A673 (cell line): ENCODE results near the gene CHRNA4. TPM values are rescaled to one million over a fixed set of nuclear protein-coding genes. Genes with fewer than 3 reads are reported as not detected.

Experiments used
- BruUV-seq: library from RNA; stranded (reverse); fragments of 400-500 nt; replicated peaks from 2 replicates; lab custom pipeline; 2021; lab: Mats Ljungman, UMichigan
- CTCF ChIA-PET: fragments of 300-600 bp; sonication (Branson Sonifier 250); formaldehyde crosslinking; loops from one replicate; lab custom pipeline; 2022; ENCODE audit warnings: antibody characterized with exemption; lab: Charles Lee
- POLR2A ChIA-PET: fragments of 300-600 bp; sonication (Branson Sonifier 250); formaldehyde crosslinking; loops from one replicate; lab custom pipeline; 2022; ENCODE audit warnings: antibody characterized with exemption; ENCODE audit not compliant: low non-redundant PET; lab: Charles Lee
- DNase-seq: peaks from one replicate; pipeline ENCODE4 v3.0.0-alpha.2; 2015; ENCODE audit warnings: low spot score
- H3K27ac ChIP-seq: fragments of 200-600 bp; sonication (generic); 2 replicates; pipeline ENCODE4 v1.5.1; 2016; ENCODE audit warnings: mixed run types, low read depth, mild to moderate bottlenecking, mixed read lengths, antibody characterized with exemption, low read length; ENCODE audit not compliant: poor library complexity, severe bottlenecking
- H3K27me3 ChIP-seq: fragments of 200-600 bp; sonication (generic); replicated peaks from 2 replicates; pipeline ENCODE4 v1.6.1; 2017; ENCODE audit warnings: mixed run types, low read depth, mild to moderate bottlenecking, mixed read lengths, antibody characterized with exemption, low read length; ENCODE audit not compliant: insufficient read depth, poor library complexity
- H3K36me3 ChIP-seq: fragments of 200-600 bp; sonication (generic); 2 replicates; pipeline ENCODE4 v1.6.1; 2016; ENCODE audit warnings: mixed run types, mild to moderate bottlenecking, mixed read lengths, antibody characterized with exemption, low read length; ENCODE audit not compliant: insufficient read depth, poor library complexity, severe bottlenecking
- H3K4me1 ChIP-seq: fragments of 200-600 bp; sonication (generic); 2 replicates; pipeline ENCODE4 v1.6.1; 2017; ENCODE audit warnings: mixed run types, mild to moderate bottlenecking, mixed read lengths, antibody characterized with exemption, low read length; ENCODE audit not compliant: insufficient read depth, poor library complexity, severe bottlenecking
- H3K4me3 ChIP-seq: fragments of 200-600 bp; sonication (generic); 2 replicates; pipeline ENCODE4 v1.5.1; 2016; ENCODE audit warnings: low read depth, mixed run types, mild to moderate bottlenecking, mixed read lengths, low read length; ENCODE audit not compliant: poor library complexity, severe bottlenecking
- H3K9me3 ChIP-seq: fragments of 200-600 bp; sonication (generic); 2 replicates; pipeline ENCODE4 v1.6.1; 2016; ENCODE audit warnings: mixed run types, low read depth, mild to moderate bottlenecking, mixed read lengths, antibody characterized with exemption, low read length; ENCODE audit not compliant: poor library complexity, severe bottlenecking
- CTCF ChIP-seq: fragments of 300-800, 200-600 bp; sonication (generic); conservative IDR thresholded peaks from 2 replicates; pipeline ENCODE4 v1.5.1; 2017; ENCODE audit warnings: low read depth, mild to moderate bottlenecking, antibody characterized with exemption, low read length, moderate library complexity, mixed read lengths
- EZH2 ChIP-seq: fragments of 200-600 bp; sonication (generic); IDR thresholded peaks from 2 replicates; pipeline ENCODE4 v1.6.1; 2017; ENCODE audit warnings: borderline replicate concordance, low read depth, mild to moderate bottlenecking, mixed read lengths, antibody characterized with exemption, low read length; ENCODE audit not compliant: poor library complexity, severe bottlenecking
- intact Hi-C: fragments of 100-400 bp; cut with micrococcal nuclease; formaldehyde crosslinking; loops from one replicate; pipeline ENCODE4 v1.10.0; 2022; ENCODE audit not compliant: unreplicated experiment
- total RNA-seq: library from RNA; stranded (reverse); gene quantifications from 2 replicates; pipeline ENCODE4 v1.2.3, GENCODE V29; 2021

The CHRNA4 gene
- total RNA-seq, 1 experiment from 2014 or later = 0.26 TPM

DNA sequence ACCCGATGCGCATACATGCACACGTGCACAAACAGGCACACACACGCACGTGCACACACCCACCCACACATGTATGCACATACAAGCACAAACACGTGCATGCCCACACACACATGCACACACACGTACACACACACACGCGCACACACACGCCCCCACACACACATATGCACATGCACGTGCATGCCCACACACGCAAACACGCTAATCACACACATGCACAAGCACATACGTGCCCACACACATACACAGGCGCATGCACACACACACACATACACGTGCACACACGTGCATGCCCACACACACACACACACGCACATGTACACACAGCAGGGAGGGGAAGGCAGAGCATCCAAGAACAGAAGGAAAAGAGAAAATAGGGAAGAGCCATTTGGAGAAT is 26.8 kb upstream of the CHRNA4 start:
- ChIA-PET POLR2A (no interaction called here), CTCF (no interaction called here)
- peaks cover 6% of the 10 kb centered on the region for H3K27me3 ChIP-seq
- H3K27ac ChIP-seq = no peak overlapping the region
- peaks cover 11% of the 10 kb centered on the region for H3K9me3 ChIP-seq
- no peak overlapping the region for H3K4me3 ChIP-seq
- H3K36me3 ChIP-seq = no peaks in the 10 kb centered on the region
- TF ChIP-seq CTCF (no peak), EZH2 (no peak)
- no TSS peak for BruUV-seq
- H3K4me1 ChIP-seq = no peaks in the 10 kb centered on the region
- intact Hi-C loops = no loop called here
- no peak for DNase-seq

GRCh38 chr20:63387393-63387792 is 26.2 kb upstream of the CHRNA4 start:
- no peak for DNase-seq
- Histone ChIP-seq H3K4me1 (no peaks in the 10 kb centered on the region), H3K36me3 (no peaks in the 10 kb centered on the region), H3K27me3 (peaks cover 6% of the 10 kb centered on the region), H3K27ac (no peak overlapping the region), H3K4me3 (no peak overlapping the region), H3K9me3 (peaks cover 11% of the 10 kb centered on the region)
- BruUV-seq = no TSS peak
- TF ChIP-seq CTCF (no peak), EZH2 (no peak)
- CTCF ChIA-PET = no interaction called here
- POLR2A ChIA-PET = no interaction called here
- intact Hi-C loops = no loop called here

DNA sequence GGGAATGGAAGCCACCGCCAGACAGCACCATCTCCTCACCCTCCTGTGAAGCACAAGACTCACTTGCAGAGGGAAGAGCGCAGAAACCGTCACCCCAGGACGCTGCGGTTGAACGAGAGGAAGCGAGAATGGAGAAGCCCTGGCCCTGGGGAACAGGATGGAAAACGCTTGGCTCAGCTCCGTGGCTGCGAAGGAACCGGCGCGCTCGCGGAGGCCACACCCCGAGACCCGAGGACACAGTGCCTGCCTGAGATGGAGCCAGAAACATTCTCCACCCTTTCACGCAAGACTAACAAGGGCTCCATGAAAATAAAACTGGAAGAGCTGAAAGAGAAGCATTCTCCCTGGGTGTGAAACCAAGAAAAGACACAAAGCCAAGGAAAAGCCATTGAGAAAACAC is 25.3 kb upstream of the CHRNA4 start:
- no TSS peak for BruUV-seq
- intact Hi-C loops = no loop called here
- H3K27ac ChIP-seq = no peak overlapping the region
- H3K36me3 ChIP-seq = no peaks in the 10 kb centered on the region
- TF ChIP-seq CTCF = no peak
- TF ChIP-seq EZH2 = no peak
- no peak overlapping the region for H3K4me3 ChIP-seq
- DNase-seq = no peak
- peaks cover 11% of the 10 kb centered on the region for H3K9me3 ChIP-seq
- POLR2A ChIA-PET = no interaction called here
- peaks cover 6% of the 10 kb centered on the region for H3K27me3 ChIP-seq
- CTCF ChIA-PET = no interaction called here
- H3K4me1 ChIP-seq = no peaks in the 10 kb centered on the region
